ENCODE data around the gene TNFSF15. TPM values are rescaled to one million over a fixed set of nuclear protein-coding genes. Genes with fewer than 3 reads are reported as not detected.

Gene TNFSF15
- total RNA-seq, 6 experiments from 2014 or later: 0.02 to 0.21 (median 0.05) TPM; not detected in 1

DNA sequence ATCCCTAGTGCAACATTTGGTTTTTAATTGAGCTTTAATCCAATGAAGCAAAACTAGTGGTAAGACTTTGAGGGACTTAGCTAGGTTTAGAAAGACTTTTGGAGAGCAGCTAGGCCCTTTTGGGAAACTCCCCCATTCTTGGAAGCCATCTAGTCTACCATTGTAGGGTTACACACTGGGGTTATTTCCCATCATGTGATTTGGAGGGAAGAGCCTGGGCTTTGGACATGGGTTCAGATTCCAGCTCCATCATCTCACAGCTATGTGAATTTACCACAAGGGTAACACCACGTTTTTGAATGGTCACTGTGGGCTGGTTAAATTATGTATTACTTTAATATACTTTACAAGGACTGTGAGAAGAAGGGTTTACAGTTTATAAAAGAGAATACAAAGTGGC lies 18.3 kb upstream of the TNFSF15 start:
- H3K4me1 Mint-ChIP-seq (ENCODE audit: low read depth): peaks cover 8% of the 10 kb centered on the region
- H3K36me3 Mint-ChIP-seq (ENCODE audit: low read depth): no peaks in the 10 kb centered on the region; the same call in 1 of the 2 replicates
- H3K27me3 Mint-ChIP-seq (ENCODE audit: insufficient read depth): peaks cover 14% of the 10 kb centered on the region
- H3K27ac Mint-ChIP-seq: no peak overlapping the region
- peak; percentile 34 for DNase-seq
- H3K4me3 Mint-ChIP-seq: no peak overlapping the region
- no peaks in the 10 kb centered on the region for H3K9me3 Mint-ChIP-seq
- TF ChIP-seq CTCF (IDR thresholded peaks at IDR 0.05): no peak

DNA sequence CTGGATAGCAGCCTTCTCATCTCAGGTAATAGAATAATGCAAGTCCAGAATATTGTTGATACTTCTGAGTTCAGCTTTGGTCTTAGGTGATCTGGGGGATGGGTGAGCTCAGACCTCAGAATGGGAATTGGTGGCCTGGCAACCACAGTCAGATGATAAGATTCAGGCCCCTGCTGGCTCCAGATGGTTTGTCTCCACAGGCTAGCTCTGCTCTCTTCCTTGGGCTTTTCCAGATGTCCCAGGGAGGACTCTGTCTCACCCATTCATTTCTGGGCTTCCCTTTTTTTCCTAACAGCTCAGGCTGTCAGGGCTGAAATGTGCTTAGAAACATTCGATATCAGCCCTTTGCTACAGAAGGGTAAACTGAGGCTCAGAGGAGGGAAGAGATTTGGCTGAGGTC lies 17.6 kb upstream of the TNFSF15 start:
- Mint-ChIP-seq H3K4me1 (ENCODE audit: low read depth) (peaks cover 8% of the 10 kb centered on the region), H3K36me3 (ENCODE audit: low read depth) (no peaks in the 10 kb centered on the region; the same call in 1 of the 2 replicates), H3K27ac (no peak overlapping the region), H3K9me3 (no peaks in the 10 kb centered on the region), H3K4me3 (no peak overlapping the region), H3K27me3 (ENCODE audit: insufficient read depth) (peaks cover 17% of the 10 kb centered on the region)
- TF ChIP-seq CTCF (IDR thresholded peaks at IDR 0.05): no peak
- DNase-seq: no peak

DNA sequence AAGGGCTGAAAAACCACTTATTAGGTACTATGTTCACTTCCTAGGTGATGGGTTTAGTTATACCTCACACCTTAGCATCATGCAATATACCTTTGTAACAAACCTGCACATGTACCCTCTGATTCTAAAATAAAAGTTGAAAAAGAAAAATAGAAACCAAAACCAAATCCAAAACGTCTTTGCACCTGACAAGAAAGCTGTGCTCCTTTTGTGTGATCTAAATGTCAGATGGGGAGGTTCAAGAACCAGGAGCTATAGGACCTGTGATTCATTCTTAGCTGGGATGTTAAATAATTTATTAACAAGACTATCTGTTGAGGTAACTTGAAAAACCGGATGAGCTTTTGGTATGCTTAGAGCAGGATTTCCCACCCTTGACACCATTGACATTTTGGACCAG lies 16.9 kb upstream of the TNFSF15 start:
- Mint-ChIP-seq H3K27me3 (ENCODE audit: insufficient read depth) (peaks cover 16% of the 10 kb centered on the region), H3K9me3 (no peaks in the 10 kb centered on the region), H3K4me1 (ENCODE audit: low read depth) (peaks cover 8% of the 10 kb centered on the region), H3K27ac (no peak overlapping the region), H3K4me3 (no peak overlapping the region), H3K36me3 (ENCODE audit: low read depth) (no peaks in the 10 kb centered on the region; the same call in 1 of the 2 replicates)
- TF ChIP-seq CTCF (IDR thresholded peaks at IDR 0.05): no peak
- DNase-seq: no peak

DNA sequence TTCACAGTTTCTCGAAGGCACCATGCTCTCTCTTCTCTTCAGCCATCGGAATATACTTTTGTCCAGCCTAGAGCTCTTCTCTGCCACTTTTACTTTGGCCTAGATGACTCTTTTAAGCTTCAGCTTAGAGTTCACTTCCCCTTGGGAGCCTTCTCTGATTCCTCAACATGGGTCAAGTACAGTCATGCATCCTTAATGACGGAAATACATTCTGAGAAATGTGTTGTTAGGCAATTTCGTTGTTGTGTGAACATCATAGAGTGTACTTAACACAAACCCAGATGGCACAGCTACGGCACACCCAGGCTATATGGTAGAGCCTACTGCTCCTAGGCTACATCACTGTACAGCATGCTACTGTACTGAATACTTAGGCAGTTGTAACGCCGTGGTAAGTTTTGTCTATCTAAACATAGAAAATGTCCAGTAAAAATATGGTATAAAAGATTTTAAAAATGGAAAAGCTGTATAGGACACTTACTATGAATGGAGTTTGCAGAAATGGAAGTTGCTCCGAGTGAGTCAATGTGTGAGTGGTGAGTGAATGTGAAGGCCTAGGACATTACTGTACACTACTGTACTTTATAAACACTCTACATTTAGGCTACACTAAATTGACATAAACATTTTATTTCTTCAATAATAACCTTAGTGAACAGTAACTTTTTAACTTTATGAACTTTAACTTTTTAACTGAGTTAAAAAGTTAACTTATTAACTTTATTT lies 15.1 kb upstream of the TNFSF15 start:
- Mint-ChIP-seq H3K27ac (no peak overlapping the region), H3K4me3 (no peak overlapping the region), H3K27me3 (ENCODE audit: insufficient read depth) (peaks cover 3% of the 10 kb centered on the region), H3K9me3 (no peaks in the 10 kb centered on the region), H3K36me3 (ENCODE audit: low read depth) (no peaks in the 10 kb centered on the region), H3K4me1 (ENCODE audit: low read depth) (peaks cover 8% of the 10 kb centered on the region)
- DNase-seq: no peak
- no peak for TF ChIP-seq CTCF (IDR thresholded peaks at IDR 0.05)

DNA sequence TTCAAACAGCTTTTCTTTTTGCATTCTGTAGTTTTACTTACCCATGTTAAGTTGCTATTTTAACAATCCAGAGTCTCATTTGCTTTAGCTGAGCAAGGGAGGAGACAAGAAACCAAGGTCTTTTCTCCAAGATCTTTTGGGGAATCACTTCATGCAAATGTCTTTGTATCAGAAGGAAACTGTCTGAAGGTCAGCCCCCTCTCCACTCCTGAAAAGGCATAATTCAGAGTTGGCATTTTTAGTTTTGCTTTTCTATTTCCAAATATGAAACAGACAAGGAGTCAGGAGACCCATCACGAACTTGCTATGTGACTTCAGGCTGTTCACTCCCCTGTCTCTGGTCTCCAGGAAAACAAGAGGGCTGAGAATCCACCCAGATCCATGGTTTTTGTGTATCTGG lies 12.3 kb upstream of the TNFSF15 start:
- no peak overlapping the region for H3K27ac Mint-ChIP-seq
- no peaks in the 10 kb centered on the region for H3K36me3 Mint-ChIP-seq (ENCODE audit: low read depth)
- H3K9me3 Mint-ChIP-seq: no peaks in the 10 kb centered on the region
- peaks cover 14% of the 10 kb centered on the region for H3K27me3 Mint-ChIP-seq (ENCODE audit: insufficient read depth)
- TF ChIP-seq CTCF (IDR thresholded peaks at IDR 0.05): no peak
- no peak for DNase-seq
- H3K4me1 Mint-ChIP-seq (ENCODE audit: low read depth): no peaks in the 10 kb centered on the region; the same call in 1 of the 2 replicates
- H3K4me3 Mint-ChIP-seq: no peak overlapping the region
